AG20443 (cell line): Measurements from ENCODE around the gene SLC25A44.
"Not testable (repeated sequence)": the region's sequence is repeated elsewhere in the genome, so short reads cannot be mapped to it uniquely, and the experiment has no call there.

Source experiments
- DNase-seq: peaks from one replicate; pipeline ENCODE4 v3.0.0; 2012; ENCODE audit warnings: low spot score, mixed read lengths

SLC25A44 gene

GRCh38 chr1:156204686-156205085 is 10.8 kb downstream of the SLC25A44 start:
- DNase-seq = no peak

- DNase-seq = no peak
These were observed 17.3 kb downstream of the SLC25A44 start for GRCh38 chr1:156211243-156211642.

- no peak for DNase-seq
These were observed 18.2 kb downstream of the SLC25A44 start for GRCh38 chr1:156212130-156212529.

- peak; percentile 99 for DNase-seq
These were observed 19.1 kb downstream of the SLC25A44 start, which contains the start of gene PMF1 for GRCh38 chr1:156212833-156213643. TSS of gene PMF1 (plus strand) at chr1:156213007. CDS start at chr1:156213016, 9 bp downstream.

GRCh38 chr1:156213644-156213966 is 19.7 kb downstream of the SLC25A44 start:
- no peak for DNase-seq

- no peak for DNase-seq
These were observed 20.3 kb downstream of the SLC25A44 start for GRCh38 chr1:156214024-156214748.

GRCh38 chr1:156216361-156217086 is 22.6 kb downstream of the SLC25A44 start:
- DNase-seq = not testable (repeated sequence)

GRCh38 chr1:156217871-156218270 is 24.0 kb downstream of the SLC25A44 start:
- peak; percentile 37 for DNase-seq

- no peak for DNase-seq
These were observed 26.3 kb downstream of the SLC25A44 start for GRCh38 chr1:156220226-156220625.

- no peak for DNase-seq
These were observed 28.2 kb downstream of the SLC25A44 start for GRCh38 chr1:156221986-156222692.

GRCh38 chr1:156225677-156226014 is 31.7 kb downstream of the SLC25A44 start:
- no peak for DNase-seq

GRCh38 chr1:156226116-156226538 is 32.2 kb downstream of the SLC25A44 start:
- no peak for DNase-seq

GRCh38 chr1:156226782-156227181 is 32.9 kb downstream of the SLC25A44 start:
- no peak for DNase-seq

- DNase-seq = no peak
These were observed 34.6 kb downstream of the SLC25A44 start for GRCh38 chr1:156228501-156228900.

- no peak for DNase-seq
These were observed 36.0 kb downstream of the SLC25A44 start for GRCh38 chr1:156229809-156230472.

- no peak for DNase-seq
These were observed 36.6 kb downstream of the SLC25A44 start for GRCh38 chr1:156230473-156230837.

GRCh38 chr1:156232201-156232894 is 38.4 kb downstream of the SLC25A44 start:
- no peak for DNase-seq

GRCh38 chr1:156233426-156234127 is 39.7 kb downstream of the SLC25A44 start:
- DNase-seq = peak; percentile 80

GRCh38 chr1:156236164-156236563 is 42.3 kb downstream of the SLC25A44 start:
- DNase-seq = no peak

- no peak for DNase-seq
These were observed 44.3 kb downstream of the SLC25A44 start for GRCh38 chr1:156238248-156238647.
